K562 (cell line): ENCODE results near the gene OPCML.

Source experiments
- ETS1 ChIP-seq: conservative IDR thresholded peaks from 2 replicates; pipeline ENCODE4 v1.6.1; 2011; ENCODE audit warnings: low read depth, mild to moderate bottlenecking, low read length; ENCODE audit not compliant: control insufficient read depth
- ETV6 ChIP-seq, 3 experiments: fragments of 150-350 bp in 1 of 3; sonication (generic) in 1 of 3; formaldehyde crosslinking in 1 of 3; IDR thresholded peaks; 2 replicates each; pipeline versions ENCODE4 v1.6.1 to v1.8.0; 2014 to 2022; ENCODE audit warnings: borderline replicate concordance in 2 of 3, low read depth in 2 of 3, antibody characterized with exemption in 1 of 3, low read length in 1 of 3, mild to moderate bottlenecking in 1 of 3, missing genetic modification reagents in 1 of 3
- GABPA ChIP-seq: fragments of 200-800 bp; sonication (Bioruptor generic); conservative IDR thresholded peaks from 2 replicates; pipeline ENCODE4 v1.6.1; 2016; ENCODE audit warnings: low read depth, missing genetic modification characterization, missing compliant biosample characterization
- KAT7 ChIP-seq: sonication (generic); formaldehyde crosslinking; IDR thresholded peaks from 2 replicates; pipeline ENCODE4 v1.8.0; 2022; ENCODE audit warnings: missing genetic modification reagents, mild to moderate bottlenecking, borderline replicate concordance
- MAFF ChIP-seq: IDR thresholded peaks from 2 replicates; pipeline ENCODE4 v1.6.1; 2012; ENCODE audit warnings: low read length, improper control_type of control experiment
- PHB2 ChIP-seq: fragments of 450-650 bp; IDR thresholded peaks from 2 replicates; pipeline ENCODE4 v1.6.1; 2017; ENCODE audit warnings: low read depth
- POLR2AphosphoS5 ChIP-seq: IDR thresholded peaks from 2 replicates; pipeline ENCODE4 v1.6.1; 2011; ENCODE audit warnings: mild to moderate bottlenecking, low read depth, low read length, moderate library complexity; ENCODE audit not compliant: control insufficient read depth, insufficient read depth
- PTTG1 ChIP-seq: fragments of 450-650 bp; IDR thresholded peaks from 2 replicates; pipeline ENCODE4 v1.6.1; 2016; ENCODE audit warnings: low read depth, mild to moderate bottlenecking, missing genetic modification characterization, missing compliant biosample characterization
- ZNF347 ChIP-seq: fragments of 450-650 bp; formaldehyde crosslinking; IDR thresholded peaks from 2 replicates; pipeline ENCODE4 v1.4.0; 2020; ENCODE audit warnings: low read depth, mild to moderate bottlenecking, moderate library complexity

- no peak for TF ChIP-seq ZNF347 (CRISPR knock-in tag)
- no peak for TF ChIP-seq GABPA (tag)
- TF ChIP-seq KAT7, result no peak
- no peak for TF ChIP-seq MAFF
- no peak for TF ChIP-seq PHB2
- TF ChIP-seq POLR2AphosphoS5, result no peak
- no peak for TF ChIP-seq ETS1
- no peak for TF ChIP-seq ETV6 (IDR thresholded peaks at IDR 0.05; ENCODE audit: borderline replicate concordance in 1 of 2, low read depth in 2 of 2, low read length in 1 of 2)
- TF ChIP-seq ETV6 (CRISPR knock-in tag; IDR thresholded peaks at IDR 0.05; ENCODE audit: borderline replicate concordance), result no peak
- no peak for TF ChIP-seq PTTG1
These were observed 1012.1 kb downstream of the OPCML start for GRCh38 chr11:132520199-132520598.
